T-helper 1 cell treated with Interleukin-12 subunit alpha and Interleukin-12 subunit beta and Interleukin-4 antibody, amounts not matched to agents 30 ng/mL and 1 ng/mL, for 36 hours (primary cell): ENCODE data around the gene PDZD7. TPM values are rescaled to one million over a fixed set of nuclear protein-coding genes. Genes with fewer than 3 reads are reported as not detected.

Experiments used
- intact Hi-C: fragments of 100-400 bp; cut with micrococcal nuclease; formaldehyde crosslinking; loops from one replicate; pipeline ENCODE4 v1.15.1; 2024
- total RNA-seq: library from RNA; stranded (reverse); gene quantifications from 2 replicates; pipeline ENCODE4 v1.2.3, GENCODE V29; 2022

Gene PDZD7
- total RNA-seq, 1 donor from 2014 or later: 0.71 TPM

DNA sequence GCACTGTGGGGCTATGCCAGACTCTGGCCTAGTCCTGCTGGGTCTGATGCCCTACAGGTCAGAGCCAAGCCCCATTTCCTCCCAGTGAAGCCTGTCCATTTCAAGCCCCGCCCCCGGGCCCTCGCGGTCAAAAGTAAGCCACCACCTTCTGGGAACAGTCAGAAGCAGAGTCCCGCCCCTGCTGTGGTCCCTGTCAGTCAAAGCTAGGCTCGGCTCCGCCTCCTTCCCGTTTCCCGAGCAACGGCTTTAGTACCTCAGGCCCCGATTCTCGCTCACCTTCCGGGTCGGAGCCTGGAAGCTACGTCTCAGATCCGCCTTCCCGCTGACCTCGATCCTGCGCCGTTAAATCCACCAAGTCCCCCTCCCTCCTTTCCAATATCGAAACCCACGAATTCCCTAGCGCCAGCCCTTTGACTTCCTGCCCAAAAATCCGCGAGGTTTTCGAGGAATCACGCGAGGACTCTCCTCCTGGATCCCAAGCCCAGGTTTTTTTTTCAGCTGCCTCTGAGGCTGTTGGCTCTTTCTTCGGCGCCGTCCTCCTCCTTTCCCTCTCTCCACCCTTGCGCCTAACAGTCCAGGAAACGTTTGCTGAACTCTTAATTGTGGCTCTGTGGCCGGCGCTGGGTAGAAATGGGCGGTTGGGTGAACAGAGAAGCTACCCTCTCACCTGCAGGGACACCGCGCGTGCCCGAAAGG is 11.9 kb upstream of the PDZD7 start:
- intact Hi-C loops: loop anchor here (2.0 kb wide), 1 partner anchor 24 kb away; no protein-coding TSS in a partner anchor

DNA sequence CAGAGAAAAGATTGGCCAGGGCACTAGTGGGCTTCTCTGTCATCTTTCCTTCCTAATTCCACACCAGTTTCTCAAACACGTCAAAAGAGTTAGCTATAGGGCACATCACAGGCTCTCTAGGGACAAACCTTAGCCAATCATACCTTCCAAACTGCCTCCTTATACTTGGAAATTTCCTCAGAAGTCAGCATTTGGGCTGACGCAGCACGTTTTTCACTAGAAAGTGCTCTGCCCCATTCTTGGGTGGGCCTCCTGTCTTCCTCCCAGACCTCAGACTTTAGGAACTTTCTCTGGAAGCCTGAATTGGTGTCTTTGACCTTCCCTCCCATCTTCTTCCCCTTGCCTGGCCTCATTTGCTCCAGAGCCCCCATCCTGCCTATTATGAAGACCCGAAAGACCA is 11.2 kb upstream of the PDZD7 start:
- intact Hi-C loops: loop anchor here (2.0 kb wide), 1 partner anchor 23 kb away; no protein-coding TSS in a partner anchor

DNA sequence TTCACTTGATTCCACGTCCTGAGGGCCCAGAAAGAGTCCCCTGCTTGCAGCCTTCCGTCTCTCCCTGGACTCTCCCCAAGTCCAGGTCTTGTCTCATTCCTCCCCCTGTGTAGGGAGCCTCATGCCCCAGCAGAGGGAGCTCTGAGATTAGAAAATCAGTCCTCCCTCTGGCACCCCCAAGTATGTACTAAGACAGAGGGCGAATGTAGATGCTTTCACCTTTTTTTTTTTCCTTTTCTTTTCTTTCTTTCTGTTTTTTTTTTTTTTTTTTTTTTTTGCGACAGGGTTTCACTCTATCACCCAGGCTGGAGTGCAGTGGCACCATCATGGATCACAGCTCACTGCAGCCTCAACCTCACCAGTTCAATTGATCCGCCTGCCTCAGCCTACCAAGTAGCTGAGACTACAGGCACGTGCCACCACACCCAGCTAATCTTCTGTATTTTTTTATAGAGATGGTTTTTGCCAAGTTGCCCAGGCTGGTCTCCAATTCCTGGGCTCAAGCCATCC is 10.4 kb upstream of the PDZD7 start:
- intact Hi-C loops: loop anchor here (1.0 kb wide), 5 partner anchors 9 to 101 kb away; no protein-coding TSS in a partner anchor

DNA sequence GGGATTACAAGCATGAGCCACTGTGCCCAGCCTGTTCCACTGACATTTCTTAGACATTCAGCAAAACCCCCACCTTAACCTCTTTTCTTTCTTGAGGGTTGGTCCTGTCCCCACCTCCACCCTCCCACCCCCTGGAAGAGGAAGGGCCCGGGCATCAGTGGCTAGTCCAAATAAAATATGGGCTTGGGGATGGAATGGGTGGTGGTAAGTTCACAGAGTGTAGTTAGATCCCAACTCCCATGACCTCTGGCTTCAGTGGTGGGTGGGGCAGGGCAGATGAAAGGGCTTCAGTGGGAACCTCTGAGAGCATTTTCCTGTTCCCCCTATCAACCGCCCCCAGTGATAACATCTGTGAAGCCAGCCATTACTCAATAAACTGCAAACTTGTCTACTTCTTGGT is 9.9 kb upstream of the PDZD7 start:
- intact Hi-C loops: loop anchor here (1.0 kb wide), 5 partner anchors 9 to 101 kb away; no protein-coding TSS in a partner anchor

DNA sequence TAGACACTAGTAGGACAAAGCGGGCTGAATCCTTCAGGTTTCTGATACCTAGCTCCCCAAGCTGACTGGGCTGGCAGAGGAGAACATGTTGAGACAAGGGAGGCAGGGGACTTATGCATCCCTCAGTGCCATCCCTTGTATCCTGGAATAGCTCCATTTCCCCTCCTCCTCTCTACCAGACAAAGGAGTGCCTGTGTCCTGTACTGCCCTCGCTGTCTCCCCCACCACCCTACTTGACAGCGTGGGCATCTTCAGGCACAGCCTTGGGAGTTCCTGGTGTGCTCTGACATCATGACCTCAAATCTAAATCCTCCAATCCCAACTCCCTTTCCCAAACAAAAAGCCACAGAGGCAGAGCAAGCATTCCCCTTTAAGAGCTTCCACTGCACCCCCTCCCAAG is 9.1 kb upstream of the PDZD7 start:
- intact Hi-C loops: no loop called here

DNA sequence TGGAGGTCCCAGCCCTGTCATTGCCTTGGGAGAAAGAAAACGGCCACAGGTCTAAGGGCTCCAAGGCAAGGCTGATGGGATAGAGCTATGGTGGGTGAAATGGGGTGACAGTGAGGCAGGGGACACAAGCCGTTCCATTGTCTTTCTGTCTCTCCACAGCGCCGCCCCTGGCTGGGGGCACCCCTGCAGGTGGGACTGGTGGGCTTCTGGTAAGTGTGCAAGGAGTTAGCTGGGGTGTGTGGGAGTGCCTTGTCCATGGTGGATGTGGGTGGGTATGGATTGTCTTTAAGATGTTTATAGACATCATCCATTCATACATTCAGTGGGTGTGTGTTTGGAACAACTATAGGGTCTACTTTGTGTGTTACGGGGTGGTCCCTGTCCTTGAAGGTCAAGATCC is 7.6 kb upstream of the PDZD7 start:
- intact Hi-C loops: loop anchor here (10.0 kb wide), 1 partner anchor 746 kb away; the partner anchor contains the start of gene NPM3

DNA sequence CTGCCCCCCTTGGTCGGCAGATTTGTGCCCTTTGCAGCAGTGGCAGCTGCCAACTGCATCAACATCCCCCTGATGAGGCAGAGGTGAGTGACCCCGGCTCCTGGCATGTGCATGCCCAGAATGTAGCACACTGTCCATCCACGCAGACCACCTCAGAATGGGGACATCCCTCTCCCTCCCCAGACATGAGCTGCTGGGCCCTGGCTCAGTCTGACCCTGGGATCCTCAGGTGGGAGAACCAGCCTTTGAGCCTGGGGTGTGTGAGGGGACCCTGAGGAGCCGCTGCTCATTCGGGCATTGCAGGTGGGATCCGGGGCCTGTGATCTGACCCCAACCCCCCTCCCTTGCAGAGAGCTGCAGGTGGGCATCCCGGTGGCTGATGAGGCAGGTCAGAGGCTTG is 5.8 kb upstream of the PDZD7 start:
- intact Hi-C loops: loop anchor here (10.0 kb wide), 1 partner anchor 748 kb away; the partner anchor contains the start of gene NPM3

DNA sequence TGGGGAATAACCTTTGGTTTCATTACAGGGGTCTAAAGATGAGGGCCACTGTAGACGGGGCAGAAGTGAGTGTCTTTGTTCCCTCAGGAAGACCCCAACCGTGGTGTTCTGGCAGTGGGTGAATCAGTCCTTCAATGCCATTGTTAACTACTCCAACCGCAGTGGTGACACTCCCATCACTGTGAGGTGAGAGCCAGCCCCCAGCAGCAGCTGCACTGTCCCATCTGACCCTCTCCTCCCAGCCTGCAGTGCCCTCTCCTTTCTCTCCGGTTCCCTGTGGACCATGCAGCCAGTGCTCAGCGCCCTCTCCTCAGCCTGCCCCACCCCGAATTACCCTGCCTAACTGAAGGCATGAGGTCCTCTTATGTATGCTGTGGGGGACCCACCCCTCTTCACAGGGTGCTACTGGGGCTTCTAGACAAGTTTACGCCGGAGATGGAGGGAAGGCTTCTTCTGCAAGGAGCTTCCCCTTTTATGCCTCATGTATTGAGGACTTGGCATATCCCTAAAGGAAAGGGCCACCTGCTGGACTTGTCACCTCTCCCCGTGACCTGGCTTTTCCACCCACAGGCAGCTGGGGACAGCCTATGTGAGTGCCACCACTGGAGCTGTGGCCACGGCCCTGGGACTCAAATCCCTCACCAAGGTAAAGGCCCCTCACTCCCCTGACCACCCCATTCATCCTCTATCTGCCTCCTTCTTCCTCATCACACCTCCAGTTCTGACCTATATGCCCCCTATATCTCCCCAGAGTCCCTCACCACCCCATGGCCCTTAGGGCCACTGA is 5.2 kb upstream of the PDZD7 start:
- intact Hi-C loops: loop anchor here (10.0 kb wide), 1 partner anchor 749 kb away; the partner anchor contains the start of gene NPM3

DNA sequence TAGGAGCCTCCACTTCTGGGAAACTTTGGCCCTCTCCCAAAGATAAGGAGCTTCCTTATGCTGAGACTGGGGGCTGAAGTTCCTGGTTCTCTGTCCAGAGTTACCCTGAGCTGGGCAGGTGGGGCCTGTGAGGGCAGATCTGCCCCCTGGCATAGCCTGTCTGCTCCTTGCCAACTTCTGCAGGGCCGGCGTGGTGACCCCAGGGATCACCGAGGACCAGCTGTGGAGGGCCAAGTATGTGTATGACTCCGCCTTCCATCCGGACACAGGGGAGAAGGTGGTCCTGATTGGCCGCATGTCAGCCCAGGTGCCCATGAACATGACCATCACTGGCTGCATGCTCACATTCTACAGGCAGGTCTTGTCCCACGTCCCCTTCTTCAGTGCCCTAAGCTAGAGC is 4.4 kb upstream of the PDZD7 start:
- intact Hi-C loops: loop anchor here (10.0 kb wide), 1 partner anchor 749 kb away; the partner anchor contains the start of gene NPM3

DNA sequence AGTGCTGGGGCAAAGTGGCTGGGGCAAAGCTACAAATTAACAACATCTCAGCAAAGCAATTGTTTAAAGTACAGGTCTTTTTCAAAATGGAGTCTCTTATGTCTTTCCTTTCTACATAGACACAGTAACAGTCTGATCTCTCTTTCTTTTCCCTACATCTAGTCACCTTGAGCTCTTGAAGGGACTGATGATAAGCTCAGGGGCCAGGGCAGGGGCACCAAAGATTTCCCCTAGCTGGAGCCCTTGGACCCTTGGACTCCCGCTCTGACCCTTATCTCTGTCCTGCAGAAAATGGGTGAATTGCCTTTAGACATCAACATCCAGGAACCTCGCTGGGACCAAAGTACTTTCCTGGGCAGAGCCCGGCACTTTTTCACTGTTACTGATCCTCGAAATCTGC is 3.5 kb upstream of the PDZD7 start:
- intact Hi-C loops: loop anchor here (5.0 to 10.0 kb wide), 2 partner anchors 750 to 1468 kb away; partner anchors contain the start of genes ACTR1A, NPM3 and SUFU

DNA sequence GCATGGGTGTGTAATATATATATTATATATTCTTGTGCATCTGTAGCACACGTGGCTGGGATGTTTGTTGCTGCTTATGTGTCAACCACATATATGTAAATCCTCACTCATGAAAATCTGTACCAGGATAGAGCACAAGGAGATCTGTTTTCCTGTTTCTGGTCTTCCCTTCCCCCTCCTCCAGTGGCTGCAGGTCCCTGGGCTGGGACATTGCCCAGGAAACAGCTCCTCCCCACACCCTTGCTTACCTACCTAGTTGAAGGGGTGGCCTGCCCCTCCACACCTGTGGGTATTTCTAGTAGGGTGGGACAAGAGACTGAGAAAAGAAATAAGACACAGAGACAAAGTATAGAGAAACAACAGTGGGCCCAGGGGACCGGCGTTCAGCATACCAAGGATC is 2.3 kb upstream of the PDZD7 start:
- intact Hi-C loops: loop anchor here (5.0 to 10.0 kb wide), 2 partner anchors 752 to 1469 kb away; partner anchors contain the start of genes ACTR1A, NPM3 and SUFU

DNA sequence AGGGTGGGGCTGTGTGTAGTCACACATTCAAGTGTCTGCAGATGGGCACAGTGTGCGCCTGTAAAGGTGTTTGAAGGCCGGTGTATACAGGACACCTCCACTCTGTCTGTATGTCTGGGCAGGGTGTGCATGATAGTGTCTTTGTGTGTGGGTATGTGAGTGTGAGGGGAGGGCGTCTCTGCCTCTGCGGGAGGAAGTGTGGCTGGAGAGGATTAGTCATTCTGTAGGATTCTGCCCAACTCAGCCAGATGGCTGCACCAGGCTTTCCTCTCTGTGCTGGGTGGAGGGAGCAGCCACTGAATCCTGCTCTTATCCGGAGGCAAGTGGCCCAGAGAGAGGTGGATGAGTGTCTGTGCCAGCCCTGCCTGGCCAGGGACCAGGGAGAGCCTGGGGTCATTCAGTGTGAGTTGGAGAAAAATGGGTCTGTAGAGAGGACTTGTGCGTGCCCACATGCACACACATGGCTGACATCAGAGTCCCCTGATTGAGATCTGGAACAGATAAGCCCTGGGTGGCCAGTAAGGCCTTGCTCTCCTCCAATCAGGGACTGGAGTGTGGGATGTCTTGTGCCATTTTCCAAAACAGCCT is 1.8 kb upstream of the PDZD7 start:
- intact Hi-C loops: loop anchor here (1.0 to 10.0 kb wide), 5 partner anchors 9 to 1470 kb away; partner anchors contain the start of genes ACTR1A, NPM3 and SUFU

DNA sequence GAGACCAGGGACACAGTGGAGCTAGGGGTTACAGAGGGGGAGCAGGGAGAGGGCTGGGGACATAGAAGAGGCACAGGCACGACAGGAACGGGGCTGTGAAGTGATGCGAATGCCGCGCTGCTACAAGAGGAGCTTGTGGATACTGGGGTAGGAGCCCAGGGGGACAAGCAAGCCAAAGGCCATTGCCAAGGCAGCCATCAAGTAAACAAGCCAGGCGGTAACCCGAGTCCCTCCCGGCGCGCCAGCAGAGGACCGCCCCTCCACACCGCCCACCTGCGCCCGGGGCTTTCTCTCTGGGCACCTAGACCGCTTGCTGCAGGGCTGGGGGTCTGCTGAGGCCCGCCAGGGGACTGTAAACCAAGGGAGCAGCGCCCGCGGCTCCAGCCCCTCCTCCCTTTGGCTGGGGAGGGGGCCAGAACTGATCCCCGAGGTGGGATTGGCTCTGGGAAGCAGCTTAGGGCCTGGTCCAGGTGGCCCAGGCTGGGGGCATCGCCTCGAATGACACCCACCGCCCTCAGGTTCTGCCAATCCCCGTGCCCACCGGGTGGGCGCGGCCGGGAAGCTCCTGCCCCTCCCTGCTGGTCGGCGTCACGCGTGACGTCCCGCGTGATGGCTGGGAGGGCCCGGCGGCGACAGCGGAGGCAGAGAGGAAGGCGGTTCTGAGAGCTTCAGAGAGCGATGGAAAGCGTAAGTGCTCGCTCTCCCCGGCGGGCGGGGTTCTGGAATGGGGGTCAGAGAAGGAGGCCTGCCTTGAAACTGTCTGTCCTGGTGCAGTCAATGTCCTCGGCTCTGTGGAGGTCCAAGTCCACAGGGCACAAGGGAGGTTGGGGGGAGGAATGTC is 1.1 kb upstream of the PDZD7 start:
- intact Hi-C loops: loop anchor here (1.0 to 10.0 kb wide), 11 partner anchors 9 to 1470 kb away; partner anchors contain the start of genes ACTR1A, LZTS2, MRPL43 and NPM3

DNA sequence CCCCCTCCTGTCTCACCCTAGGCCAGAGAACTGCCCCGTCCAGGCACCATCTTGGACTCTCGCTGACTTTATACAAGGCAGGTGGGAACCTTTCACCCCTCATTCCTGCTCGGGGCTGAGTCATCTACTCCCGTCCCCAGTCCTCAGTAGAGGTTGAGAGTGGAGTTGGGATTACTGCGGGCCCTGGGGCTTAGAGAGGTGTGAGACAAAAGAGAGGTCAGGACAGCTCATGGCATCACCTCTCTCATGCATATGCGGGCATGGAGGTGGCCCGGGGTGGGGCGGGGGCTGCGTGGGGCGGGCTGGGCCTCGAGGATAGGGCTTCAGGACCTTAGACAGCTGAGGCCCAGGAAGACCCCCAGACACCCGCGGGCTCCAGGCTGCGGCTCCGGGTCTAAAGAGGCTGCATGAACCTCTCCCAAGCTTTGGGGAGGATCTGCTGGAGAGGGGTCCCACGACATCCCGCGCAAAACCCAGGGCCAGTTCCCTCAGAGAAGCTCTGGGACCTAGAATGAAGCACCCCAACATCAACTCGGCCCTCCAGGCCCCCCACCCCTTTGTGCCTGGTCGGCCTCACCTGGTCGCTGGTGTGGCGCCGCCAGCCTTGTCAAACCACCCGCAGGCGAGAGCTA is 317 bp downstream of the PDZD7 start:
- intact Hi-C loops: loop anchor here (1.0 to 10.0 kb wide), 8 partner anchors 16 to 1472 kb away; partner anchors contain the start of genes ACTR1A, LZTS2, MRPL43 and NPM3

DNA sequence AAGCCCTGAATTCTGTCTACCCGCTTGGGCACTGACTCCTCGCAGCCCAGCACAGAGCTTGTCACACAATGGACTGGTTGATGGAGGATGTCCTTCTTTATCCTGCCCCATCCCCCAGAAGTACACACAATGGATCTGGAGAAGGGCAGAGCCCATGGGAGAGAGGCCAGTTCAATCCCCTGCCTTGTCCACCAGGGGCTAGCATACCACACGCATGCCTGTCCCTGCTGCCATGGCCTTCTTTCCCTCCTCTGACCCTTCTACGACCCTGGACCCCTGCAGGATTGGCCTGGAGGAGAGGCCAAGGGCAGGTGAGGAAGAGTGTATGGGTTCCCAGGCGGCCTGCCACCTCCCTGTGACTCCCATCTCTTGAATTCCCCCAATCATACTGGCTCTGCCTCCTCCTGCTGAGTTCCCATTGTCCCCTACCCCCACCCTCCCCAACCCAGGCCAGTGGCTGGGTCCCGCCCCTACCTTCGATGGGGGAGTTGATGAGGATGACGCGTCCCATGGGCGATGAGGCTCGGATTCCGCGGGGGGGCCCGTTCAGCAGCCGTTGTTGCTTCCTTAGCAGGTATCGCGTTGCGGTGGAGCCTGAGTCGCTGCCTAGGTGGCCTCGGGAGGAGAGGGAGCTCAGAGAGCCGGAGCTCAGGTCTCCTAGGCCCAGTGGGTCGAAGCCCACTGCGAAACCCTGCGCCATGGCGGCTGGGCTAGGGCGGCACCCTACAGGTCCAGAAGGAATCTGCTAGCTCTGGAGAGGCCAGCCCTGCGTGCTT is 1.2 kb downstream of the PDZD7 start:
- intact Hi-C loops: loop anchor here (5.0 to 10.0 kb wide), 2 partner anchors 755 to 1473 kb away; partner anchors contain the start of genes ACTR1A, NPM3 and SUFU

DNA sequence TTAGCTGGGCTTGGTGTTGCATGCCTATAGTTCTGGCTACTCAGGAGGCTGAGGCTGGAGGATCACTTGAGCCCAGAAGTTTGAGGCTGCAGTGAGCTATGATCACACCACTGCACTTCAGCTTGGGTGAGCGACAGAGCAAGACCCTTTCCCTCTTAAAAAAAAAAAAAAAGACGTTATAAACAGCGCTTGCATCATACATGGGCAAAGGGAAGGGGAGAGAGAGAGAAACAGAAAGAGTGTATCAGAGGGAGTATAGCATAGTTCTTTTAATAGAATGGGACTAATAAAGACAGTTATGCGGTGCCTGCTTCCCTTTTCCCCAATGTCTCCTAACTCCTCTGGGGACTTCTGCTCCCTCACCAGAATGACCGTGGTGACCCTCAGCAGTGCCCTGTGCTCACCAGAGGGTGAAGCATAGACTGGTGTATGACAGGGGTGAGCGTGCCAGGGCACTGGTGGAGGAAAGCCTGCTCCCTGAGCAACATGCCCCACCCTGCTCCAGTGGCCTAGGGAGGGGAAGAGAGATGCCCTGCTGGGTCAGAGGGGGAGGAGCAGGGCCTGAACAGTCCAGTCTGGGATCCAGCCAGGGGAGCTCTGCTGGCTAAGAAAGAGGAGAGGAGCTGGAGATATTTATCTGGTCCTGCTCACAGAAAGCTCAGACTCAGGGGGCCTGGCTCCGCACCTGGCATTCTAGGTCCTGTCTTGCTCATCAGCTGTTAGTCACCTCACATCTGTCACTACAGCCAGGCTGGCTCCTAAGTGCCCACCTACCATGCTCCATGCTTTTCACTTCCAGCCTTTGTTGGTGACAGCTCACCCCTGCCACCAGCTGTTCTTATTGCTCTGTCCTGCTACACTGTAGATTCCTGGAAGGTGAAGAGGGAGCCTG is 2.2 kb downstream of the PDZD7 start:
- intact Hi-C loops: no loop called here

DNA sequence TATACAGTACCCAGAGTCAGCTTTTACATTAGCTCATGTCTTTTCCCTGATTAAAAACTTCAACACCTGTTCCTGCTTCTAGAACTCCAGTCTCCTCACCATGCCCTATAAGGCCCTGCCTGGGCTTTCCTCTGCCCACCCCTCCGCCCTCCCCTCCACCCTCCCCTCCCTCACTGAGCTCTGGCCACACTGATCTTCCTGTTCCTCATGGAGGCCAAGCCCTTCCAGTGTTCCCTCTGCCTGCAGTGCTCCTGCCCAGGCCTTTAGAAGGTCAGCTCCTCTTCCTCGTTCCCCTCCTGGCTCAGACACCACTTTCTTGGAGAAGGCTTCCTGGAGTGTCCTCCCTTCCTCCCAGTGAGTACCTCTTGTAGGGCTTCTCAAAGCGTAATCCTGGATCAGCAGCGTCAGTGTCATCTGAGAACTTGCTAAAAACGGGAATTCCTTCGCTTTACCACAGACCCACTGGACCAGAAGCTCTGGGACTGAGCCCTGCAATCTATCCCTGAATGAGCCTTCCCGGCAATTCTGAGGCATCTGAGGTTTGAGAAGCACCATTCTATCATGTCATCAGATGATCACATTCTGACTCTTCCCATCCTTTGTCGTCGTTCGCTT is 3.7 kb downstream of the PDZD7 start:
- intact Hi-C loops: no loop called here
